HepG2 (cell line): Measurements from ENCODE around the gene LTA. TPM values are rescaled to one million over a fixed set of nuclear protein-coding genes. Genes with fewer than 3 reads are reported as not detected.

Source experiments
- ATAC-seq: fragments of 200-7000 bp; cut with Tn5 transposase; 3 replicates; pipeline ENCODE4 v1.9.1; 2020; ENCODE audit warnings: mild to moderate bottlenecking, moderate library complexity
- BruUV-seq: library from RNA; stranded (reverse); fragments of 400-500 nt; replicated peaks from 2 replicates; lab custom pipeline; 2021; lab: Mats Ljungman, UMichigan
- CTCF ChIA-PET: fragments of 300-600 bp; formaldehyde crosslinking; extraction: SDS; loops from one replicate; lab custom pipeline; 2021; ENCODE audit warnings: low total read pairs, inconsistent platforms, low intra/inter-chr PET ratio; lab: Yijun Ruan, JAX
- POLR2A ChIA-PET: fragments of 350-600 bp; sonication (Branson Sonifier 250); formaldehyde crosslinking; loops from one replicate; lab custom pipeline; 2020; ENCODE audit warnings: antibody characterized with exemption, inconsistent platforms; lab: Yijun Ruan, JAX
- DNase-seq: peaks from one replicate; pipeline ENCODE4 v3.0.0-alpha.2; 2015; ENCODE audit warnings: low spot score
- FAIRE-seq: peaks from 3 replicates; lab custom pipeline; 2011; peaks lifted over from hg19 to GRCh38; lab: Jason Lieb, UNC
- H2AFZ ChIP-seq: one replicate; pipeline ENCODE4 v1.6.1; 2011; ENCODE audit warnings: low read length, inconsistent platforms
- H3K27ac ChIP-seq: fragments of 300-600 bp; 3 replicates; pipeline ENCODE4 v1.8.0; 2011; ENCODE audit warnings: mixed run types, mild to moderate bottlenecking, mixed read lengths, low read length, inconsistent platforms; ENCODE audit not compliant: insufficient read depth; ENCODE audit errors: extremely low read length
- H3K27me3 ChIP-seq, 2 experiments: fragments of 200-600 bp in 1 of 2; 2 replicates in 1 of 2; 3 replicates in 1 of 2; pipeline versions ENCODE4 v1.6.0 to v1.8.0; 2011; ENCODE audit warnings: low read length in 2 of 2, mild to moderate bottlenecking in 2 of 2, moderate library complexity in 2 of 2, inconsistent platforms in 1 of 2; ENCODE audit not compliant: insufficient read depth in 2 of 2, control insufficient read depth in 1 of 2
- H3K36me3 ChIP-seq, 2 experiments: fragments of 200-600 bp in 1 of 2; replicated peaks in 1 of 2; 2 replicates in 1 of 2; 3 replicates in 1 of 2; pipeline versions ENCODE4 v1.5.1 to v1.8.0; 2011; ENCODE audit warnings: low read length in 2 of 2, inconsistent platforms in 1 of 2; ENCODE audit not compliant: insufficient read depth in 2 of 2, control insufficient read depth in 1 of 2
- H3K4me1 ChIP-seq: 2 replicates; pipeline ENCODE4 v1.5.1; 2012; ENCODE audit warnings: low read length, inconsistent platforms; ENCODE audit not compliant: insufficient read depth
- H3K4me2 ChIP-seq: 2 replicates; pipeline ENCODE4 v1.6.0; 2011; ENCODE audit warnings: low read depth, low read length, inconsistent platforms
- H3K4me3 ChIP-seq, 3 experiments: fragments of 200-600 bp in 1 of 3; sonication (generic), shearing (Covaris generic) in 1 of 3; replicated peaks in 1 of 3; 2 replicates each; pipeline ENCODE4 v1.5.1; 2011 to 2016; ENCODE audit warnings: low read length in 3 of 3, inconsistent platforms in 2 of 3, low read depth in 2 of 3, mild to moderate bottlenecking in 2 of 3, control low read depth in 1 of 3, mixed read lengths in 1 of 3; ENCODE audit not compliant: insufficient read depth in 1 of 3
- H3K79me2 ChIP-seq: one replicate; pipeline ENCODE4 v1.6.1; 2011; ENCODE audit warnings: low read length, inconsistent platforms; ENCODE audit not compliant: insufficient read depth
- H3K9ac ChIP-seq: 2 replicates; pipeline ENCODE4 v1.6.0; 2011; ENCODE audit warnings: mild to moderate bottlenecking, low read depth, low read length, inconsistent platforms; ENCODE audit not compliant: insufficient read depth
- H3K9me3 ChIP-seq: 2 replicates; pipeline ENCODE4 v1.5.1; 2012; ENCODE audit warnings: mild to moderate bottlenecking, low read length
- H4K20me1 ChIP-seq: 2 replicates; pipeline ENCODE4 v1.6.0; 2011; ENCODE audit warnings: inconsistent platforms, mild to moderate bottlenecking, low read length, moderate library complexity; ENCODE audit not compliant: insufficient read depth
- AGO1 ChIP-seq: fragments of 200-400 bp; formaldehyde crosslinking; IDR thresholded peaks from 2 replicates; pipeline ENCODE4 v1.6.1; 2017; ENCODE audit warnings: mild to moderate bottlenecking, low read depth, low read length, moderate library complexity; ENCODE audit not compliant: poor library complexity, severe bottlenecking
- AGO2 ChIP-seq: fragments of 200-400 bp; formaldehyde crosslinking; optimal IDR thresholded peaks from 2 replicates; pipeline ENCODE3; 2017; ENCODE audit warnings: mild to moderate bottlenecking, low read depth, low read length, moderate library complexity
- FIP1L1 ChIP-seq: fragments of 200-400 bp; formaldehyde crosslinking; IDR thresholded peaks from 2 replicates; pipeline ENCODE4 v1.6.1; 2018; ENCODE audit warnings: low read depth, mild to moderate bottlenecking, low read length, moderate library complexity, borderline replicate concordance; ENCODE audit not compliant: insufficient read depth
- PITX1 ChIP-seq: sonication (generic); formaldehyde crosslinking; IDR thresholded peaks from 2 replicates; pipeline ENCODE4 v1.5.1; 2020; ENCODE audit warnings: mild to moderate bottlenecking, missing genetic modification reagents
- POLR2A ChIP-seq, 2 experiments: IDR thresholded peaks; 2 replicates each; pipeline ENCODE4 v1.6.1; 2011; ENCODE audit warnings: low read depth in 2 of 2, low read length in 2 of 2, mild to moderate bottlenecking in 1 of 2, moderate library complexity in 1 of 2; ENCODE audit not compliant: insufficient read depth in 1 of 2
- POLR2AphosphoS2 ChIP-seq: IDR thresholded peaks from 2 replicates; pipeline ENCODE4 v1.6.1; 2011; ENCODE audit warnings: low read depth, low read length, improper control_type of control experiment
- RBFOX2 ChIP-seq: fragments of 200-400 bp; formaldehyde crosslinking; IDR thresholded peaks from 2 replicates; pipeline ENCODE4 v1.6.1; 2017; ENCODE audit warnings: low read depth, mild to moderate bottlenecking, low read length
- RBM22 ChIP-seq: fragments of 200-400 bp; formaldehyde crosslinking; optimal IDR thresholded peaks from 2 replicates; pipeline ENCODE3; 2017; ENCODE audit warnings: mild to moderate bottlenecking, low read length, moderate library complexity
- SMARCE1 ChIP-seq: fragments of 450-650 bp; IDR thresholded peaks from 2 replicates; pipeline ENCODE4 v1.6.1; 2017; ENCODE audit warnings: borderline replicate concordance
- ZBTB33 ChIP-seq: sonication (generic); formaldehyde crosslinking; IDR thresholded peaks from 2 replicates; pipeline ENCODE4 v1.4.0; 2020; ENCODE audit warnings: missing genetic modification reagents
- ZNF839 ChIP-seq: sonication (generic); formaldehyde crosslinking; IDR thresholded peaks from 2 replicates; pipeline ENCODE4 v1.4.0; 2020; ENCODE audit warnings: missing genetic modification reagents, mild to moderate bottlenecking, borderline replicate concordance
- WGBS: methylation state at CpG from one replicate; pipeline ENCODE4 v1.1.6; 2017; ENCODE audit warnings: low lambda C conversion rate; 5-methylcytosine and 5-hydroxymethylcytosine counted together
- in situ Hi-C: cut with HindIII; loops from 2 replicates; pipeline ENCODE4 v1.10.0; 2017; ENCODE audit warnings: low pct_unique_long_range_greater_than_20kb; ENCODE audit not compliant: extremely low pct_ligation_motif_present
- intact Hi-C: fragments of 100-400 bp; cut with micrococcal nuclease; formaldehyde crosslinking; loops from one replicate; pipeline ENCODE4 v1.10.0; 2022; ENCODE audit not compliant: unreplicated experiment
- polyA plus RNA-seq, 8 experiments: library from polyadenylated mRNA; depleted of rRNA in 3 of 8; stranded (reverse) in 7 of 8; unstranded in 1 of 8; fragments of >200 nt; fragmentation: Illumina TruSeq in 4 of 8; extraction: Trizol in 4 of 8; gene quantifications; 2 replicates each; pipeline versions ENCODE4 v1.2.1 to v1.2.3, GENCODE V29; 2011 to 2016; ENCODE audit warnings: low read depth in 4 of 8, missing spikeins in 1 of 8, mixed read lengths in 1 of 8; ENCODE audit not compliant: insufficient read depth in 1 of 8
- total RNA-seq, 5 experiments: library from RNA; depleted of rRNA; stranded (reverse); fragments of >200 nt; fragmentation: Illumina TruSeq; extraction: Trizol; gene quantifications; 2 replicates each; pipeline ENCODE4 v1.2.3, GENCODE V29; 2016; ENCODE audit warnings: low read depth in 1 of 5

Gene LTA
- total and polyA plus RNA-seq, 2 of the 13 experiments (the other 11 are each of a cell fraction or from before 2014, with no cell fraction given): 0.09 TPM; not detected in 1

- ChIA-PET POLR2A (interaction anchor here (1.3 kb wide), 1 partner anchor 7 kb away, joined by 6 read pairs; the partner anchor contains the start of gene DDX39B), CTCF (no interaction called here)
- Histone ChIP-seq H3K27me3 (no peaks in the 10 kb centered on the region), H3K4me1 (peaks cover 79% of the 10 kb centered on the region), H3K36me3 (peaks cover 51 to 95% of the 10 kb centered on the region in 2 experiments), H3K9me3 (no peaks in the 10 kb centered on the region), H2AFZ (no peak overlapping the region), H3K79me2 (peaks cover 40% of the 10 kb centered on the region), H3K9ac (no peak overlapping the region), H3K4me3 (no peak overlapping the region), H4K20me1 (peaks cover 77% of the 10 kb centered on the region), H3K4me2 (no peak overlapping the region), H3K27ac (no peak overlapping the region)
- no TSS peak for BruUV-seq
- in situ Hi-C loops: no loop called here
- ATAC-seq (no peak), DNase-seq (no peak), FAIRE-seq (no peak)
- WGBS: 94% methylated on average over 24 of the region's 24 CpGs
- intact Hi-C loops: no loop called here
- TF ChIP-seq ZBTB33 (CRISPR knock-in tag): peak; percentile 56; the same call in 1 of the 2 replicates
- peak; percentile 67 for TF ChIP-seq RBM22
- no peak for TF ChIP-seq PITX1
- TF ChIP-seq ZNF839: no peak
- peak; percentile 91 for TF ChIP-seq AGO2
- TF ChIP-seq AGO1: peak; percentile 29
- no peak for TF ChIP-seq SMARCE1
- TF ChIP-seq FIP1L1: 0 out of 2 replicates have a peak, but pooled peaks have one; percentile 51
- peak; percentile 72; the same call in 1 of the 2 replicates for TF ChIP-seq POLR2AphosphoS2
- TF ChIP-seq POLR2A (IDR thresholded peaks at IDR 0.05; ENCODE audit: insufficient read depth in 1 of 2, low read depth in 2 of 2, low read length in 2 of 2): peak in 1 of 2 experiments; percentile 42; a peak in 2 of 4 replicates
- TF ChIP-seq RBFOX2: peak; percentile 65; the same call in 1 of the 2 replicates
Measured at GRCh38 chr6:31534521-31535040, 37.5 kb upstream of the LTA start.
